IgD-negative memory B cell (primary cell): Measurements from ENCODE around the gene ALDH1A2. TPM values are rescaled to one million over a fixed set of nuclear protein-coding genes. Genes with fewer than 3 reads are reported as not detected.
"Not testable (repeated sequence)": the region's sequence is repeated elsewhere in the genome, so short reads cannot be mapped to it uniquely, and the experiment has no call there.

Source experiments
- H3K27ac Mint-ChIP-seq, 3 donors: one replicate each; pipeline ENCODE4 v1.8.0; 2020 to 2022; ENCODE audit warnings: mild to moderate bottlenecking in 3 of 3, mixed read lengths in 3 of 3, moderate library complexity in 1 of 3
- H3K27me3 Mint-ChIP-seq: one replicate; pipeline ENCODE4 v1.8.0; 2021; ENCODE audit warnings: mixed read lengths
- H3K36me3 Mint-ChIP-seq: one replicate; pipeline ENCODE4 v1.8.0; 2020; ENCODE audit warnings: mild to moderate bottlenecking, mixed read lengths
- H3K4me1 Mint-ChIP-seq, 3 donors: one replicate each; pipeline ENCODE4 v1.8.0; 2020 to 2022; ENCODE audit warnings: mixed read lengths in 3 of 3, mild to moderate bottlenecking in 1 of 3
- H3K4me3 Mint-ChIP-seq, 4 donors: one replicate each; pipeline ENCODE4 v1.8.0; 2020 to 2022; ENCODE audit warnings: mild to moderate bottlenecking in 4 of 4, mixed read lengths in 4 of 4, moderate library complexity in 3 of 4
- H3K9me3 Mint-ChIP-seq, 3 donors: one replicate each; pipeline ENCODE4 v1.8.0; 2020 to 2021; ENCODE audit warnings: mixed read lengths in 3 of 3, mild to moderate bottlenecking in 1 of 3
- polyA plus RNA-seq: library from polyadenylated mRNA; unstranded; fragments of 300-500 nt; fragmentation: Illumina TruSeq; gene quantifications from one replicate; pipeline ENCODE4 v1.2.3, GENCODE V29; 2021

The ALDH1A2 gene
- polyA plus RNA-seq, 1 donor from 2014 or later = not detected

- not testable (repeated sequence) for H3K9me3 Mint-ChIP-seq, H3K4me1 Mint-ChIP-seq, H3K4me3 Mint-ChIP-seq, H3K36me3 Mint-ChIP-seq, H3K27ac Mint-ChIP-seq, H3K27me3 Mint-ChIP-seq
These were observed 15.4 kb upstream of the ALDH1A2 start for GRCh38 chr15:58080959-58081358.

GRCh38 chr15:58080398-58080797 lies 14.9 kb upstream of the ALDH1A2 start:
- Mint-ChIP-seq H3K4me1 (peaks cover 0 to 2% (median 0%) of the 10 kb centered on the region in 3 donors), H3K27me3 (peaks cover 5% of the 10 kb centered on the region), H3K27ac (no peak overlapping the region), H3K36me3 (no peaks in the 10 kb centered on the region), H3K9me3 (peaks cover 0 to 2% (median 0%) of the 10 kb centered on the region in 3 donors), H3K4me3 (no peak overlapping the region)

GRCh38 chr15:58078591-58078990 lies 13.1 kb upstream of the ALDH1A2 start:
- Mint-ChIP-seq H3K27me3 (peaks cover 3% of the 10 kb centered on the region), H3K4me3 (no peak overlapping the region), H3K4me1 (peaks cover 0 to 2% (median 0%) of the 10 kb centered on the region in 3 donors), H3K9me3 (no peaks in the 10 kb centered on the region), H3K36me3 (no peaks in the 10 kb centered on the region), H3K27ac (no peak overlapping the region)

GRCh38 chr15:58077427-58077826 lies 11.9 kb upstream of the ALDH1A2 start:
- peaks cover 5% of the 10 kb centered on the region for H3K27me3 Mint-ChIP-seq
- no peaks in the 10 kb centered on the region for H3K36me3 Mint-ChIP-seq
- peaks cover 0 to 2% (median 0%) of the 10 kb centered on the region in 3 donors for H3K4me1 Mint-ChIP-seq
- H3K9me3 Mint-ChIP-seq = no peaks in the 10 kb centered on the region
- H3K27ac Mint-ChIP-seq = no peak overlapping the region
- H3K4me3 Mint-ChIP-seq = no peak overlapping the region

GRCh38 chr15:58074452-58074851 lies 8.9 kb upstream of the ALDH1A2 start:
- H3K9me3 Mint-ChIP-seq = no peaks in the 10 kb centered on the region

GRCh38 chr15:58070801-58071418 lies 5.4 kb upstream of the ALDH1A2 start:
- H3K27me3 Mint-ChIP-seq = peaks cover 30% of the 10 kb centered on the region
- H3K36me3 Mint-ChIP-seq = no peaks in the 10 kb centered on the region

More at GRCh38 chr15:58074452-58074851, 8.9 kb upstream of the ALDH1A2 start:
- no peak overlapping the region for H3K4me3 Mint-ChIP-seq
- H3K36me3 Mint-ChIP-seq = no peaks in the 10 kb centered on the region
- H3K4me1 Mint-ChIP-seq = no peaks in the 10 kb centered on the region
- peaks cover 11% of the 10 kb centered on the region for H3K27me3 Mint-ChIP-seq
- no peak overlapping the region for H3K27ac Mint-ChIP-seq

GRCh38 chr15:58069008-58069407 lies 3.5 kb upstream of the ALDH1A2 start:
- no peak overlapping the region for H3K4me3 Mint-ChIP-seq
- no peaks in the 10 kb centered on the region for H3K36me3 Mint-ChIP-seq
- peak overlapping the region in 1 of 3 donors; percentile 77 for H3K27ac Mint-ChIP-seq
- H3K9me3 Mint-ChIP-seq = no peaks in the 10 kb centered on the region
- peaks cover 41% of the 10 kb centered on the region for H3K27me3 Mint-ChIP-seq
- H3K4me1 Mint-ChIP-seq = peaks cover 0 to 6% (median 3%) of the 10 kb centered on the region in 3 donors

More at GRCh38 chr15:58070801-58071418, 5.4 kb upstream of the ALDH1A2 start:
- H3K27ac Mint-ChIP-seq = no peak overlapping the region
- peaks cover 0 to 6% (median 3%) of the 10 kb centered on the region in 3 donors for H3K4me1 Mint-ChIP-seq
- H3K4me3 Mint-ChIP-seq = no peak overlapping the region
- H3K9me3 Mint-ChIP-seq = no peaks in the 10 kb centered on the region

GRCh38 chr15:58066042-58066867 lies 744 bp upstream of the ALDH1A2 start:
- Mint-ChIP-seq H3K36me3 (no peaks in the 10 kb centered on the region), H3K27me3 (peaks cover 41% of the 10 kb centered on the region), H3K9me3 (no peaks in the 10 kb centered on the region), H3K4me3 (peak overlapping the region in 1 of 4 donors; percentile 60), H3K4me1 (peaks cover 0 to 6% (median 3%) of the 10 kb centered on the region in 3 donors), H3K27ac (peak overlapping the region in 1 of 3 donors; percentile 80)

- Mint-ChIP-seq H3K27me3 (peaks cover 47% of the 10 kb centered on the region), H3K4me3 (no peak overlapping the region), H3K36me3 (no peaks in the 10 kb centered on the region), H3K9me3 (no peaks in the 10 kb centered on the region), H3K27ac (no peak overlapping the region), H3K4me1 (peaks cover 0 to 6% (median 3%) of the 10 kb centered on the region in 3 donors)
These were observed 499 bp downstream of the ALDH1A2 start for GRCh38 chr15:58064980-58065444.

- no peaks in the 10 kb centered on the region for H3K36me3 Mint-ChIP-seq
- H3K27ac Mint-ChIP-seq = peak overlapping the region in 1 of 3 donors; percentile 46
- peaks cover 0 to 6% (median 3%) of the 10 kb centered on the region in 3 donors for H3K4me1 Mint-ChIP-seq
- H3K27me3 Mint-ChIP-seq = peaks cover 47% of the 10 kb centered on the region
- H3K9me3 Mint-ChIP-seq = no peaks in the 10 kb centered on the region
- no peak overlapping the region for H3K4me3 Mint-ChIP-seq
These were observed 1.2 kb downstream of the ALDH1A2 start for GRCh38 chr15:58064082-58064979.

- Mint-ChIP-seq H3K4me1 (peaks cover 0 to 6% (median 3%) of the 10 kb centered on the region in 3 donors), H3K4me3 (no peak overlapping the region), H3K27ac (peak overlapping the region in 1 of 3 donors; percentile 46), H3K9me3 (no peaks in the 10 kb centered on the region), H3K27me3 (peaks cover 43% of the 10 kb centered on the region), H3K36me3 (no peaks in the 10 kb centered on the region)
These were observed 1.9 kb downstream of the ALDH1A2 start for GRCh38 chr15:58063614-58064013.

- no peaks in the 10 kb centered on the region for H3K9me3 Mint-ChIP-seq
- H3K27ac Mint-ChIP-seq = no peak overlapping the region
- H3K4me1 Mint-ChIP-seq = peaks cover 0 to 6% (median 6%) of the 10 kb centered on the region in 3 donors
- H3K36me3 Mint-ChIP-seq = no peaks in the 10 kb centered on the region
- H3K27me3 Mint-ChIP-seq = peaks cover 41% of the 10 kb centered on the region
- no peak overlapping the region for H3K4me3 Mint-ChIP-seq
These were observed 2.5 kb downstream of the ALDH1A2 start for GRCh38 chr15:58062983-58063382.

GRCh38 chr15:58062175-58062574 lies 3.3 kb downstream of the ALDH1A2 start:
- Mint-ChIP-seq H3K36me3 (no peaks in the 10 kb centered on the region), H3K4me3 (no peak overlapping the region), H3K27ac (no peak overlapping the region), H3K27me3 (peaks cover 36% of the 10 kb centered on the region), H3K4me1 (peaks cover 0 to 7% (median 6%) of the 10 kb centered on the region in 3 donors), H3K9me3 (no peaks in the 10 kb centered on the region)

- H3K4me3 Mint-ChIP-seq = no peak overlapping the region
- H3K27me3 Mint-ChIP-seq = peaks cover 30% of the 10 kb centered on the region
- no peak overlapping the region for H3K27ac Mint-ChIP-seq
- peaks cover 0 to 4% (median 0%) of the 10 kb centered on the region in 3 donors for H3K4me1 Mint-ChIP-seq
- no peaks in the 10 kb centered on the region for H3K9me3 Mint-ChIP-seq
- no peaks in the 10 kb centered on the region for H3K36me3 Mint-ChIP-seq
These were observed 4.9 kb downstream of the ALDH1A2 start for GRCh38 chr15:58060575-58060974.
